ENCODE data around the gene ABCF2.

The ABCF2 gene

DNA sequence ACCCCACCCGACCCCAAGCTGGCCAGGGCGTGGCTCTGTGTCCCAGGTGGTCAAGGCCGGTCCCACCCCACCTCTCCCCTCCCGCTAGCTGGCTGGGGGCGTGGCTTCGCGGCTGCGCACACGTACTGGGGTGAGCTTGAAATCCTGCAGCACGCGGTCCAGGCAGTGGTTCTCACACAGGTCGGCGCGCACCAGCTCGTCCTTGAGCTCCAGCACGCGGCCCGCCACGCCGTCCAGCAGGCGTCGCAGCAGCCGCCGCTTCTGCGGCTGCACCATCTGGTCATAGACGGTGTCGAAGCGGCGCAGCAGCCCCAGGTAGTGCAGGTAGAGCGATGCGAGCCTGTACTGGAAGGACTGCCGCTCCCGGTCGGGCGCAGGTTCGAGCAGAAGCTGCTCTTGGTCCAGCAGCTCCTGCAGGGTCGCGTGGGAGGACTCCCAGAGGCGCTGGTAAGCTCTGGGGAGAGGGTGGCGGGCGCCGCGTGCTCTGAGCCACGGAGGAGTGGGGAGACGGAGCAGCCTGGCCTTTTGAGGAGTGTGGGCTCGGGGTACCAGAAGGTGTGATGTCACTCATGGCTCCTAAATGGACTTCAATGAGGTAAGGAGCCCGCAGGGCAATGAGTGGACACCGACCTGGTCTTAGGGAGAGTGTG, 22.5 kb downstream of the ABCF2 start:
- Mint-ChIP-seq H3K27me3 (peaks cover 65% of the 10 kb centered on the region), H3K4me1 (peaks cover 13% of the 10 kb centered on the region), H3K36me3 (no peaks in the 10 kb centered on the region), H3K4me3 (no peak overlapping the region), H3K9me3 (no peaks in the 10 kb centered on the region), H3K27ac (no peak overlapping the region)
- ATAC-seq = no peak

GRCh38 chr7:151202836-151203235, 24.2 kb downstream of the ABCF2 start:
- Mint-ChIP-seq H3K36me3 (no peaks in the 10 kb centered on the region), H3K27me3 (peaks cover 68% of the 10 kb centered on the region), H3K4me3 (no peak overlapping the region), H3K4me1 (peaks cover 13% of the 10 kb centered on the region), H3K27ac (no peak overlapping the region), H3K9me3 (no peaks in the 10 kb centered on the region)
- no peak for ATAC-seq

GRCh38 chr7:151201751-151202150, 25.3 kb downstream of the ABCF2 start:
- Mint-ChIP-seq H3K9me3 (no peaks in the 10 kb centered on the region), H3K27ac (no peak overlapping the region), H3K4me3 (no peak overlapping the region)

DNA sequence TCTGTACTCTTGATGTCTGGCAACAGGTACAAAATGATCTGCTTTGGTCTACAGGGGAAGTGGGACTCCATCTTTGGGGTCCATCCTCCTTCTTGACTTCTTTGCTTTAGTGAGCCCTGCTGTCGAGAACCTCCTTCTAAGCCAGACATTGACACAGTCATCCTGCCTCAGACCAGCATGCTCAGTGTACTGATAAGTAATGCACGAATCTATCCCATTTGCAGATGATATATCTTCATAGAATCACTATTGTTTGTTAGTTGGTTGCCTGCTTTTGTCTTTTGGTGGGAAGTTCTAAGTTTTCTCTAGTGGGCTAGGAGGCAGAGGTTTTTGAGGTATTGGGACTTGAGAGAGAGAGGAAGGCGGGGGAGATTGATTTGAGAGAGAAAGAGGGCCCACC, 25.7 kb downstream of the ABCF2 start:
- Mint-ChIP-seq H3K36me3 (no peaks in the 10 kb centered on the region), H3K4me3 (no peak overlapping the region), H3K27me3 (peaks cover 61% of the 10 kb centered on the region), H3K4me1 (peaks cover 6% of the 10 kb centered on the region), H3K9me3 (no peaks in the 10 kb centered on the region), H3K27ac (no peak overlapping the region)
- no peak for ATAC-seq

More at GRCh38 chr7:151201751-151202150, 25.3 kb downstream of the ABCF2 start:
- H3K36me3 Mint-ChIP-seq = no peaks in the 10 kb centered on the region
- peaks cover 65% of the 10 kb centered on the region for H3K27me3 Mint-ChIP-seq
- peaks cover 9% of the 10 kb centered on the region for H3K4me1 Mint-ChIP-seq
- no peak for ATAC-seq

DNA sequence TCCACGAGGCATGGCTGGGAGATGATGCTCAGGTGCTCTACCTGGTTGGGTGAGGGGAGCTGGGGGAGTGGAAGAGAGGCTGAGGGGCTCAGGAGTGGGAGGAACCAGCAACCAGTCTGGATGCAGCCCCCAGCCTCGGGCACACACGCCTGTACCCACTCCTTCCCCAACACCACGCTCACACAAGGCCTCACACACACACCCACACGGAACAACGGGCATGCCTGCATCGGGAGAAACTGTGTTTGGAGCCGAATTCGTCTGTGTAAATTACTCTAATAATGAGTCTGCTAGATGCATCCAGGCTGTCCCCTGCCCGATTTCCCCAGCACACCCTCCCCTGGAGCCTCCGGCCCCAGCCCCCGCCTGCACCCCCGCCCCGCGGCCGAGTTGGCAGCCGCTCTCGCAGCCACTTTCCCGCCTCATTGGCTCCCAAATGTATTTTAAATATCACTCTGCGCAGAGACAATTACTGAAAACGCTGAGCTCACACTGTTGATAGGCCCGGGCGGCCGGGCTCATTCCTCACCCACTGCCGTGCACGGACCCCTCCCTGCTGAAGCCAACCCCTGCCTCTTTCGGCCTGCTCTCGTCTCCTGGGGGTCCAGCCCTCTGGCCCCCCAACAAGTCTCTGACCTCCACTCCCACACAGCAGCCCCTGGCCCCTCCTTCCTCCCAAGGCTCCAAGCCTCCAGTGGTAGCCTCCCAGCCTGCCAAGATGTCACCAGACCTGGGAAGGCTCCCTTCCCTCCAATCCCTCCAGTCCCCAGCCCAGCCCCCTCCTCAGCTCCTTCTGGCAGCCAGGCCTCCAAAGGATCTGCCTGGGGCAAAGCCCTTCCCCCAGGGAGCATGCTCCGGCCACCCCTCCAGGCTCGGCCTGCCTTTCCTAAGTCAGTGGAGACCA, 27.8 kb downstream of the ABCF2 start:
- no peak overlapping the region for H3K4me3 Mint-ChIP-seq
- H3K4me1 Mint-ChIP-seq = no peaks in the 10 kb centered on the region
- ATAC-seq = no peak
- H3K9me3 Mint-ChIP-seq = no peaks in the 10 kb centered on the region
- no peak overlapping the region for H3K27ac Mint-ChIP-seq
- H3K36me3 Mint-ChIP-seq = no peaks in the 10 kb centered on the region
- peaks cover 39% of the 10 kb centered on the region for H3K27me3 Mint-ChIP-seq

DNA sequence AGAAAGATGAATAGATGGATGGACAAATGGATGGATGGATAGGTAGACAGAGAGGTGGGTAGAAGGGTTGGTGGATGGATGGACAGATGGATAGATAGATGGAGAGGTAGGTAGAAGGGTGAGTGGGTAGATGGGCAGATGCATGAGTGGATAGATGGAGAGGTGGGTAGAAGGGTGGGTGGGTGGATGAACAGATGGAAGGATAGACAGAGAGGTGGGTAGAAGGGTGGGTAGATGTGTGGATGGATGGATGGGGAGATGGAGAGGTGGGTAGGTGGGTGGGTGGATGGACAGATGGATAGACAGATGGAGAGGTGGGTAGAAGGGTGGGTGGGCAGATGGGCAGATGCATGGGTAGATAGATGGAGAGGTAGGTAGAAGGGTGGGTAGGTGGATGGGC, 29.1 kb downstream of the ABCF2 start:
- Mint-ChIP-seq H3K4me1 (no peaks in the 10 kb centered on the region), H3K9me3 (no peaks in the 10 kb centered on the region)
- ATAC-seq = no peak

DNA sequence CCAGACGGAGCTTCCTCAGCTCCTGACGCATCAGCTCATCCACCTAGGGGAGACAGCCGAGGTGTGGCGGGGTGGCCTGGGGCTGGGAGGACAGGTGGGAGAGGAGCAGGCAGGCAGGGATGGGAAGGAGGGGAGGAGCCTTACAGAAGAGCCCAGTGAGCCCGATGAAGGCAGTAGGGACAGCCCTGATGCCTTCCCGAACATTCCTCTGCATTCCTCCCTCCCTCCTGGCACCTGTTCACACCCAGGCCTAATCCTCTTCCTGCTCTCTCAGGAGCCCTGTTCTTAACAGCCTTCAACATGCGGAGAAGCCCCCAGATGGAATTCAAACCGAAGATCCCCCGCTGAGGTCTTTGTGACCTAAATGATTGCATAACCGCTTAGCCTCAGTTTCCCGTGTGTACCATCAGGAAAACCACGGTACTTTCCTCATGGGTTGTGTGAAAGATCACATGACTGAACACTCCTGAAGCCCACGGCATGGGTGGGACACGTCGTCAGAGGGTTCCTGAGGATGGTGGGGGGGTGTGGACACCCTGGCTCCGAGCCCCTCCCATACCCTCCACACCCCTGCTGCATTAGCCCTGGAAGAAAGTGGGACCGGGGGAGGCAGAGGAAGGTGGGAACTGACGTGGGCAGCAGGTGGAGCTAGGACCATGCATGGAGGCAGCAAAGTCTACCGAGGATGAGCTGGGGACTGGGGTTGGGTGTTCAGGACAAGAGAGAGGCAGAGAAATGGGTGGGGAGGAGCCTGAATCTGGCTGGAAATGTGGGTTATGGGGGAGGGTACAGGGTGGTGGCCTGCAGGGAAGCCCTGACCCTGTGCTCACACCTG, 31.2 kb downstream of the ABCF2 start:
- Mint-ChIP-seq H3K27me3 (peaks cover 29% of the 10 kb centered on the region), H3K4me1 (no peaks in the 10 kb centered on the region), H3K36me3 (no peaks in the 10 kb centered on the region), H3K9me3 (no peaks in the 10 kb centered on the region), H3K27ac (no peak overlapping the region), H3K4me3 (no peak overlapping the region)
- no peak for ATAC-seq

More for the DNA sequence above, 29.1 kb downstream of the ABCF2 start:
- H3K4me3 Mint-ChIP-seq = no peak overlapping the region
- no peak overlapping the region for H3K27ac Mint-ChIP-seq
- H3K27me3 Mint-ChIP-seq = peaks cover 33% of the 10 kb centered on the region
- H3K36me3 Mint-ChIP-seq = no peaks in the 10 kb centered on the region

DNA sequence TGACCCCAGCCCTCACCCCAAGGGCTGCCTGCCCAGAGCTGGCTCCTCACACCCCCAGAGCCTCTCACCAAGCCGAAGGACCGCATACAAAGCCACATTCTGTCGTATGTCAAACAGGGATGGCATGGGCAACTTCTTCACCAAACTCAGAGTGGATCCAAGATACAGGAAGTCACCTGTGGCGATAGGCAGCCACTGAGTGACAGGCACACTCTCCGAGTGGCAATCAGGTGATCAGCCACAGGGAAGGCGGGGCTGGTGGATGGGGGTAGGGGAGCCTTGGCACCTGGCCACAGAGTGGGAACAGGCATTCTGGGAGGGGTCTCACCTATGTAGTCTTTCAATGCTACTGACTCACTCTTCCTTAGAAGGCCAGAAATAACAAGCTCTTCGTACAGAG, 32.8 kb downstream of the ABCF2 start:
- Mint-ChIP-seq H3K4me1 (peaks cover 5% of the 10 kb centered on the region), H3K27ac (no peak overlapping the region), H3K36me3 (no peaks in the 10 kb centered on the region), H3K9me3 (no peaks in the 10 kb centered on the region), H3K27me3 (peaks cover 32% of the 10 kb centered on the region), H3K4me3 (no peak overlapping the region)
- no peak for ATAC-seq

DNA sequence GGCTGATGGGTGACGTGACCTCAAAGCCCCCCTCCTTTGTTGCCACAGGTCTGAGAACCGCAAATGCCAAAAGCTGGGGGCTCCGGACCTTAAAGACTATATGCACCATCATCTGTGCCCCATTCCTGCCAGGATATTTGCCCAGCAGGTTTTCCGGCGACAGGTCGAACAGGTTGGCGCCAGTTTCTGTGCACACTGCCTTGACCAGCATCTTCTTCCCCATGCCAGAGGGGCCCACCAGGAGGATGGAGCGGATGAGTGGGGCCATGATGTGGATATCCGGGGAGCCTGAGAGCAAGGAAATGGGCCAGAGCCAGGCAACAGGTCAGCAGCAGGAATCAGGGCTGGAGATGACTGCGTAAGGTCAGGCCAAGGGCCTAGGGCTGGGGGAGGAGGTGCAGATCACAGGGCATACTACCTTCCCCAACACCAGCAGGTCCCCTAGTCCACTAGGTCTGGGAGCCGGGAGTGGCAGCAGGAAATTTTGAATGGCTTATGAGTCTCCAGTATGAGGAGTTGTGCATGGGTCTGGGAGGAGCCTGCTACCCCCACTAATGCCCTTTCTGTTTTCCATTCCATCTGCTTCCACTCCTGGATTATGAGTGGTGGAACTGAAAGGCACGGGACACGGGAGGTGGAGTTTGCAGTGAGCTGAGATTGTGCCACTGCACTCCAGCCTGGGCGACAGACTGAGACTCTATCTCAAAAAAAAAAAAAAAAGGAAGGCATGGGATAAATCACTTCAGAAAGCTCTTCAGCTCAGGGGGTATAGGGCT, 33.6 kb downstream of the ABCF2 start:
- no peak overlapping the region for H3K4me3 Mint-ChIP-seq
- no peaks in the 10 kb centered on the region for H3K9me3 Mint-ChIP-seq
- no peak overlapping the region for H3K27ac Mint-ChIP-seq

GRCh38 chr7:151192002-151192539, 34.9 kb downstream of the ABCF2 start:
- Mint-ChIP-seq H3K9me3 (no peaks in the 10 kb centered on the region), H3K4me3 (no peak overlapping the region), H3K27ac (no peak overlapping the region), H3K4me1 (peaks cover 16% of the 10 kb centered on the region), H3K36me3 (no peaks in the 10 kb centered on the region), H3K27me3 (peaks cover 53% of the 10 kb centered on the region)
- ATAC-seq = no peak

More for the DNA sequence above, 33.6 kb downstream of the ABCF2 start:
- peaks cover 11% of the 10 kb centered on the region for H3K4me1 Mint-ChIP-seq
- ATAC-seq = no peak
- H3K27me3 Mint-ChIP-seq = peaks cover 40% of the 10 kb centered on the region
- H3K36me3 Mint-ChIP-seq = no peaks in the 10 kb centered on the region

GRCh38 chr7:151191544-151191943, 35.5 kb downstream of the ABCF2 start:
- ATAC-seq = no peak
- Mint-ChIP-seq H3K27ac (no peak overlapping the region), H3K27me3 (peaks cover 58% of the 10 kb centered on the region), H3K4me1 (peaks cover 16% of the 10 kb centered on the region), H3K4me3 (no peak overlapping the region), H3K36me3 (no peaks in the 10 kb centered on the region), H3K9me3 (no peaks in the 10 kb centered on the region)

DNA sequence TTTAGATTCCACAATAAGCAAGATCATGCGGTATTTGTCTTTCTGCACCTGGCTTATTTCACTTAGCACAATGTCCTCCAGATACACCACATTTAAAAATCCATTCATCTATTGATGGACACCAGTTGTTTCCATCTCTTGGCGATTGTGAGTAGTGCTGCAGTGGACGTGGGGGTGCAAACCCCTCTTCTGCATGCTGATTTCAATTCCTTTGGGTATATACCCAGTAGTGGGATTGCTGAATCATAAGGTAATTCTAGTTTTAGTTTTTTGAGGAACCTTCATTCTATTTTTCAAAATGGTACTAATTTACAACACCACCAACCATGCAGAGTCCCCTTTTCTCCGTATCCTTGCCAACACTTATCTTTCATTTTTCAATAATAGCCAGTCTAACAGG, 38.0 kb downstream of the ABCF2 start:
- no peak for ATAC-seq
- no peaks in the 10 kb centered on the region for H3K36me3 Mint-ChIP-seq

DNA sequence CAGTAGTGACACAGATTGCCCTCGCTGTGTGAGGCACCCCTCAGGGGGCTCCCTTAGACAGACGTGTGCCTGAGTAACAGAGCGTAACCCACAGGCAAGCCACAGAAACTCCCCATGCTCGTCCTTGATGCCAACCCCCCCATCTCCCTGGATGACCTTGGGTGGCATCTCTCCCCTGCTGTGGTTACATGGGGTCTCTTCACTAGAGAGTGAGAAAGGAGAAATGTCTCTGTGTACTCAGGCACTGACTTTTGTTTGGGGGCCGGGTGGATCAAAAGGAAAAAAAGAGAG, 38.8 kb downstream of the ABCF2 start:
- ATAC-seq = peak; percentile 32
- H3K27me3 Mint-ChIP-seq = peaks cover 75% of the 10 kb centered on the region

More for the DNA sequence above, 38.0 kb downstream of the ABCF2 start:
- Mint-ChIP-seq H3K4me3 (no peak overlapping the region), H3K4me1 (peaks cover 16% of the 10 kb centered on the region), H3K9me3 (no peaks in the 10 kb centered on the region), H3K27ac (no peak overlapping the region), H3K27me3 (peaks cover 73% of the 10 kb centered on the region)

GRCh38 chr7:151187409-151188251, 39.4 kb downstream of the ABCF2 start:
- Mint-ChIP-seq H3K27me3 (peaks cover 71% of the 10 kb centered on the region), H3K4me3 (no peak overlapping the region), H3K4me1 (peaks cover 16% of the 10 kb centered on the region), H3K9me3 (no peaks in the 10 kb centered on the region), H3K27ac (no peak overlapping the region), H3K36me3 (no peaks in the 10 kb centered on the region)
- ATAC-seq = no peak

More for the DNA sequence above, 38.8 kb downstream of the ABCF2 start:
- Mint-ChIP-seq H3K27ac (no peak overlapping the region), H3K4me3 (no peak overlapping the region), H3K4me1 (peaks cover 16% of the 10 kb centered on the region), H3K9me3 (no peaks in the 10 kb centered on the region), H3K36me3 (no peaks in the 10 kb centered on the region)
